HepG2 (cell line): ENCODE data around the gene SLC7A6OS. TPM values are rescaled to one million over a fixed set of nuclear protein-coding genes. Genes with fewer than 3 reads are reported as not detected.
A peak's percentile ranks its signal among the peaks of the same experiment; 100 is the strongest.

Source experiments
- FOSL1 ChIP-seq: sonication (generic); formaldehyde crosslinking; IDR thresholded peaks from 2 replicates; pipeline ENCODE4 v1.9.0; 2021; ENCODE audit warnings: missing genetic modification reagents, borderline replicate concordance
- KMT2A ChIP-seq: sonication (generic); formaldehyde crosslinking; IDR thresholded peaks from 2 replicates; pipeline ENCODE4 v1.4.0; 2020; ENCODE audit warnings: missing genetic modification reagents
- NONO ChIP-seq, 2 experiments: fragments of 450-650 bp in 1 of 2; sonication (generic) in 1 of 2; formaldehyde crosslinking in 1 of 2; IDR thresholded peaks in 1 of 2; conservative IDR thresholded peaks in 1 of 2; 2 replicates each; pipeline versions ENCODE4 v1.6.1 to v1.8.0; 2017 to 2022; ENCODE audit warnings: mild to moderate bottlenecking in 1 of 2, missing genetic modification reagents in 1 of 2, moderate library complexity in 1 of 2
- PCBP2 ChIP-seq: fragments of 200-400 bp; formaldehyde crosslinking; optimal IDR thresholded peaks from 2 replicates; pipeline ENCODE3; 2018; ENCODE audit warnings: low read length, low read depth; ENCODE audit not compliant: poor library complexity, severe bottlenecking
- SCMH1 ChIP-seq: sonication (generic); formaldehyde crosslinking; IDR thresholded peaks from 2 replicates; pipeline ENCODE4 v1.9.0; 2021; ENCODE audit warnings: missing genetic modification reagents, mild to moderate bottlenecking, borderline replicate concordance
- ZNF788 ChIP-seq: sonication (generic); formaldehyde crosslinking; IDR thresholded peaks from 2 replicates; pipeline ENCODE4 v1.5.0; 2020; ENCODE audit warnings: mild to moderate bottlenecking, missing genetic modification reagents, borderline replicate concordance
- polyA plus RNA-seq, 8 experiments: library from polyadenylated mRNA; depleted of rRNA in 3 of 8; stranded (reverse) in 7 of 8; unstranded in 1 of 8; fragments of >200 nt; fragmentation: Illumina TruSeq in 4 of 8; extraction: Trizol in 4 of 8; gene quantifications; 2 replicates each; pipeline versions ENCODE4 v1.2.1 to v1.2.3, GENCODE V29; 2011 to 2016; ENCODE audit warnings: low read depth in 4 of 8, missing spikeins in 1 of 8, mixed read lengths in 1 of 8; ENCODE audit not compliant: insufficient read depth in 1 of 8
- total RNA-seq, 5 experiments: library from RNA; depleted of rRNA; stranded (reverse); fragments of >200 nt; fragmentation: Illumina TruSeq; extraction: Trizol; gene quantifications; 2 replicates each; pipeline ENCODE4 v1.2.3, GENCODE V29; 2016; ENCODE audit warnings: low read depth in 1 of 5
- TF ChIP-seq, protein P1 (sequence below): sonication (generic); formaldehyde crosslinking; IDR thresholded peaks from 2 replicates; pipeline ENCODE4 v1.4.0; 2020; ENCODE audit warnings: missing genetic modification reagents, mild to moderate bottlenecking, borderline replicate concordance
- TF ChIP-seq, protein P2 (sequence below): sonication (generic); formaldehyde crosslinking; IDR thresholded peaks from 2 replicates; pipeline ENCODE4 v1.4.0; 2020; ENCODE audit warnings: missing genetic modification reagents, borderline replicate concordance
- TF ChIP-seq, protein P3 (sequence below): IDR thresholded peaks from 2 replicates; pipeline ENCODE4 v1.4.0; 2020; ENCODE audit warnings: mild to moderate bottlenecking, missing genetic modification reagents
- TF ChIP-seq, protein P4 (sequence below), 2 experiments: sonication (generic) in 1 of 2; formaldehyde crosslinking in 1 of 2; IDR thresholded peaks; 2 replicates each; pipeline versions ENCODE4 v1.5.1 to v1.6.1; 2011 to 2020; ENCODE audit warnings: borderline replicate concordance in 1 of 2, low read depth in 1 of 2, low read length in 1 of 2, mild to moderate bottlenecking in 1 of 2, missing genetic modification reagents in 1 of 2, moderate library complexity in 1 of 2

The SLC7A6OS gene
- total and polyA plus RNA-seq, 2 of the 13 experiments (the other 11 are each of a cell fraction or from before 2014, with no cell fraction given) = 11.2 to 21.5 TPM

DNA sequence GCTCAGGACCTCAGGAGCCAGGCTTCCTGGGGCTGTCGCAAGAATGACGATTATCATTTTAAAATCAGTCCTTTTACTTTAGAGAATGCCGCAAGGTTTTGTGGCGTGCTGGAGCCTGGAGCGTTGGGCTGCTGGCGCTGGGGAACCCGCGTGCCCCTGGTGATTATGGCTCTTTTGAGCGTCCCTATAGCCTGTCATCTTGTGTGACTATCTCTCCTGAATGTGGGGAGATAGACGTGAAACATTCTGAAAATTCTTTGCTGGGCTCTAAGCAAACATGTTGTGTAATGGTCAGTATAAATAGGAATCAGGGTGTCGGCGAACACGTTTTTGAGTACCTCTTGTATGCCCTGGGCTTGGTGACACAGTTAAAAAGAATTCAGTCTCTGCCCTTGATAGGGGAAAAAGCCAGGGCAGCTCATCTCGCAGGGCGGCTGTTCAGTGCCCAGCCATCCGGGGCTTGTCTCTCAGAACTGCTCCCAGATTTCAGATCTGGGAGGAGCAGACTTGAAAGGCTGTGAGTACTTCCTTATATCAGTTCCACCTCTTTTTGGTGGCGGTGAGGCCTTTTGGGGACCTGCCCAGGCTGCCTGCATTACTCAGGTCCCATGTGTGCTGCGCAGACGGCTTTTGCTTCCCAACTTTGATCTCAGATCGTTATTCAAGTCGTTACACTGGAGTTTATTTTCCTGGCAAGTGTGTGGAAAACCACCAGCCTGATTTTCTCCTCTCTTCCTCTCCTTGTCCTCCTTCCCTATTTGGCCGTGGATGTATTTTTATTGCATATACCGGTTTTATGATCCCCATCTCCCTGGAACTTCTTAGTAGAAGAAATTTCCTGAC is 45.4 kb downstream of the SLC7A6OS start (continued):
- TF ChIP-seq, protein P1, sequence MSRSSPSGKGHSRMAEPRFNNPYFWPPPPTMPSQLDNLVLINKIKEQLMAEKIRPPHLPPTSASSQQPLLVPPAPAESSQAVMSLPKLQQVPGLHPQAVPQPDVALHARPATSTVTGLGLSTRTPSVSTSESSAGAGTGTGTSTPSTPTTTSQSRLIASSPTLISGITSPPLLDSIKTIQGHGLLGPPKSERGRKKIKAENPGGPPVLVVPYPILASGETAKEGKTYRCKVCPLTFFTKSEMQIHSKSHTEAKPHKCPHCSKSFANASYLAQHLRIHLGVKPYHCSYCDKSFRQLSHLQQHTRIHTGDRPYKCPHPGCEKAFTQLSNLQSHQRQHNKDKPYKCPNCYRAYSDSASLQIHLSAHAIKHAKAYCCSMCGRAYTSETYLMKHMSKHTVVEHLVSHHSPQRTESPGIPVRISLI (CRISPR knock-in tag) = 0 out of 2 replicates have a peak, but pooled peaks have one; percentile 3
- TF ChIP-seq NONO (IDR thresholded peaks at IDR 0.05) (no peak), NONO (CRISPR knock-in tag; conservative IDR thresholded peaks at IDR 0.05) (peak; percentile 73; the same call in 1 of the 2 replicates), KMT2A (CRISPR knock-in tag) (peak; percentile 50; the same call in 1 of the 2 replicates), PCBP2 (no peak), ZNF788 (CRISPR knock-in tag) (peak; percentile 67; the same call in 1 of the 2 replicates), FOSL1 (peak; percentile 93), SCMH1 (CRISPR knock-in tag) (no peak)
- TF ChIP-seq, protein P2, sequence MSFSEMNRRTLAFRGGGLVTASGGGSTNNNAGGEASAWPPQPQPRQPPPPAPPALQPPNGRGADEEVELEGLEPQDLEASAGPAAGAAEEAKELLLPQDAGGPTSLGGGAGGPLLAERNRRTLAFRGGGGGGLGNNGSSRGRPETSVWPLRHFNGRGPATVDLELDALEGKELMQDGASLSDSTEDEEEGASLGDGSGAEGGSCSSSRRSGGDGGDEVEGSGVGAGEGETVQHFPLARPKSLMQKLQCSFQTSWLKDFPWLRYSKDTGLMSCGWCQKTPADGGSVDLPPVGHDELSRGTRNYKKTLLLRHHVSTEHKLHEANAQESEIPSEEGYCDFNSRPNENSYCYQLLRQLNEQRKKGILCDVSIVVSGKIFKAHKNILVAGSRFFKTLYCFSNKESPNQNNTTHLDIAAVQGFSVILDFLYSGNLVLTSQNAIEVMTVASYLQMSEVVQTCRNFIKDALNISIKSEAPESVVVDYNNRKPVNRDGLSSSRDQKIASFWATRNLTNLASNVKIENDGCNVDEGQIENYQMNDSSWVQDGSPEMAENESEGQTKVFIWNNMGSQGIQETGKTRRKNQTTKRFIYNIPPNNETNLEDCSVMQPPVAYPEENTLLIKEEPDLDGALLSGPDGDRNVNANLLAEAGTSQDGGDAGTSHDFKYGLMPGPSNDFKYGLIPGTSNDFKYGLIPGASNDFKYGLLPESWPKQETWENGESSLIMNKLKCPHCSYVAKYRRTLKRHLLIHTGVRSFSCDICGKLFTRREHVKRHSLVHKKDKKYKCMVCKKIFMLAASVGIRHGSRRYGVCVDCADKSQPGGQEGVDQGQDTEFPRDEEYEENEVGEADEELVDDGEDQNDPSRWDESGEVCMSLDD (CRISPR knock-in tag) = peak; percentile 91; the same call in 1 of the 2 replicates
- TF ChIP-seq, protein P3, sequence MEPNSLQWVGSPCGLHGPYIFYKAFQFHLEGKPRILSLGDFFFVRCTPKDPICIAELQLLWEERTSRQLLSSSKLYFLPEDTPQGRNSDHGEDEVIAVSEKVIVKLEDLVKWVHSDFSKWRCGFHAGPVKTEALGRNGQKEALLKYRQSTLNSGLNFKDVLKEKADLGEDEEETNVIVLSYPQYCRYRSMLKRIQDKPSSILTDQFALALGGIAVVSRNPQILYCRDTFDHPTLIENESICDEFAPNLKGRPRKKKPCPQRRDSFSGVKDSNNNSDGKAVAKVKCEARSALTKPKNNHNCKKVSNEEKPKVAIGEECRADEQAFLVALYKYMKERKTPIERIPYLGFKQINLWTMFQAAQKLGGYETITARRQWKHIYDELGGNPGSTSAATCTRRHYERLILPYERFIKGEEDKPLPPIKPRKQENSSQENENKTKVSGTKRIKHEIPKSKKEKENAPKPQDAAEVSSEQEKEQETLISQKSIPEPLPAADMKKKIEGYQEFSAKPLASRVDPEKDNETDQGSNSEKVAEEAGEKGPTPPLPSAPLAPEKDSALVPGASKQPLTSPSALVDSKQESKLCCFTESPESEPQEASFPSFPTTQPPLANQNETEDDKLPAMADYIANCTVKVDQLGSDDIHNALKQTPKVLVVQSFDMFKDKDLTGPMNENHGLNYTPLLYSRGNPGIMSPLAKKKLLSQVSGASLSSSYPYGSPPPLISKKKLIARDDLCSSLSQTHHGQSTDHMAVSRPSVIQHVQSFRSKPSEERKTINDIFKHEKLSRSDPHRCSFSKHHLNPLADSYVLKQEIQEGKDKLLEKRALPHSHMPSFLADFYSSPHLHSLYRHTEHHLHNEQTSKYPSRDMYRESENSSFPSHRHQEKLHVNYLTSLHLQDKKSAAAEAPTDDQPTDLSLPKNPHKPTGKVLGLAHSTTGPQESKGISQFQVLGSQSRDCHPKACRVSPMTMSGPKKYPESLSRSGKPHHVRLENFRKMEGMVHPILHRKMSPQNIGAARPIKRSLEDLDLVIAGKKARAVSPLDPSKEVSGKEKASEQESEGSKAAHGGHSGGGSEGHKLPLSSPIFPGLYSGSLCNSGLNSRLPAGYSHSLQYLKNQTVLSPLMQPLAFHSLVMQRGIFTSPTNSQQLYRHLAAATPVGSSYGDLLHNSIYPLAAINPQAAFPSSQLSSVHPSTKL = peak; percentile 98
- TF ChIP-seq, protein P4, sequence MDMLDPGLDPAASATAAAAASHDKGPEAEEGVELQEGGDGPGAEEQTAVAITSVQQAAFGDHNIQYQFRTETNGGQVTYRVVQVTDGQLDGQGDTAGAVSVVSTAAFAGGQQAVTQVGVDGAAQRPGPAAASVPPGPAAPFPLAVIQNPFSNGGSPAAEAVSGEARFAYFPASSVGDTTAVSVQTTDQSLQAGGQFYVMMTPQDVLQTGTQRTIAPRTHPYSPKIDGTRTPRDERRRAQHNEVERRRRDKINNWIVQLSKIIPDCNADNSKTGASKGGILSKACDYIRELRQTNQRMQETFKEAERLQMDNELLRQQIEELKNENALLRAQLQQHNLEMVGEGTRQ (IDR thresholded peaks at IDR 0.05; ENCODE audit: low read depth, low read length) = no peak
- TF ChIP-seq, protein P4 (CRISPR knock-in tag; IDR thresholded peaks at IDR 0.05; ENCODE audit: borderline replicate concordance) = no peak; the same call in 1 of the 2 replicates
